Stromal cell of bone marrow (primary cell): ENCODE measurements around the gene DHRS2.
A peak's percentile ranks its signal among the peaks of the same experiment; 100 is the strongest.
"Not testable (repeated sequence)": the region's sequence is repeated elsewhere in the genome, so short reads cannot be mapped to it uniquely, and the experiment has no call there.

Experiments
- DNase-seq: peaks from one replicate; pipeline ENCODE4 v3.0.0-alpha.2; 2012; ENCODE audit warnings: low read depth

Gene DHRS2, protein sequence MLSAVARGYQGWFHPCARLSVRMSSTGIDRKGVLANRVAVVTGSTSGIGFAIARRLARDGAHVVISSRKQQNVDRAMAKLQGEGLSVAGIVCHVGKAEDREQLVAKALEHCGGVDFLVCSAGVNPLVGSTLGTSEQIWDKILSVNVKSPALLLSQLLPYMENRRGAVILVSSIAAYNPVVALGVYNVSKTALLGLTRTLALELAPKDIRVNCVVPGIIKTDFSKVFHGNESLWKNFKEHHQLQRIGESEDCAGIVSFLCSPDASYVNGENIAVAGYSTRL

DNA sequence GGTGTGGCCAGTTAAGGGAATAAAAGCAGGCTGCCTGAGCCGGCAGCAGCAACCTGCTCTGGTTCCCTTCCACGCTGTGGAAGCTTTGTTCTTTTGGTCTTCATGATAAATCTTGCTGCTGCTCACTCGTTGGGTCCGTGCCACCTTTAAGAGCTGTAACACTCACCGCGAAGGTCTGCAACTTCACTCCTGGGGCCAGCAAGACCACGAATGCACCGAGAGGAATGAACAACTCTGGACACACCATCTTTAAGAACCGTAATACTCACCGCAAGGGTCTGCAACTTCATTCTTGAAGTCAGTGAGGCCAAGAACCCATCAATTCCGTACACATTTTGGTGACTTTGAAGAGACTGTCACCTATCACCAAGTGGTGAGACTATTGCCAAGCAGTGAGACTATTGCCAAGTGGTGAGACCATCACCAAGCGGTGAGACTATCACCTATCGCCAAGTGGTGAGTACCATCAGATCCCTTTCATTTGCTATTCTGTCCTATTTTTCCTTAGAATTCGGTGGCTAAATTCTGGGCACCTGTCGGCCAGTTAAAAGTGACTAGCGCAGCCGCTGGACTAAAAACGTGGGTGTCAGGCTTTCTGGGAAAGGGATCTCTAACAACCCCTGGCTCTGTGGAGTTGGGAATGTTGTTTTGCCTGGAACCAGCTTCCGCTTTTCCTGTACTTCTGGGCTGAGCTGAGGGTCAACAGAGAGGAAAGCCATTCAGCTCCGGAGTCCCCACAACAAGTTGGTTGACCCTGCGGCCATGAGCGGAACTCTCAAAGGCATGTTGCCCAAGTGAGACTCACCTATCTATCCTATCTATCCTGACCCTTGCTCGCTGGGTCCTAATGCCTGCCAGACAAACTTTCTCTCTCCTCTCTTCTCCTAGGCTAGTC, at the start of gene DHRS2:
Gene DHRS2 (plus strand): TSS at position 48 of the 895 bp plus-strand sequence. CDS start 2,501 bp downstream, outside the sequence.
- no peak for DNase-seq

- DNase-seq: peak; percentile 54
These were observed 47.1 kb upstream of the DHRS2 start for GRCh38 chr14:23588884-23589598.

DNA sequence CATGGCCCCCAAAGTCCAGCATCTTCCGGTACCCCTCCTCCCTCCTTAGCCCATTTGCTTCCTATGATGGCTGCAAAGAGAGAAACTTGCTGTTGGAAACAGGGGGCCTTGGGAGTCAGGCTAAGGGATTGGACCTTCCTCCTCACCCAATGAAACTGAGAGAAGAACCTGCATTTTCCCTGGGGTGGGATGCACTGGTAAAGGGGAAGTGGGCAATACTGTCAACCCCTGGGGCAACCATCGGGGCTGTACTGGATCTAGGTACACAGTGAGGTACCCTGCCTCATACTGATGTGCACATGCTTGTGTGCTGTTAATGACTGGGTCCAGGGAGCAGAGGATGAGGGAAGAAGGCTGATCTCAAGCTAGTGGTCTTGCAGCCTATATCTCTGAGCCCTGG, 46.6 kb upstream of the DHRS2 start:
- no peak for DNase-seq

DNA sequence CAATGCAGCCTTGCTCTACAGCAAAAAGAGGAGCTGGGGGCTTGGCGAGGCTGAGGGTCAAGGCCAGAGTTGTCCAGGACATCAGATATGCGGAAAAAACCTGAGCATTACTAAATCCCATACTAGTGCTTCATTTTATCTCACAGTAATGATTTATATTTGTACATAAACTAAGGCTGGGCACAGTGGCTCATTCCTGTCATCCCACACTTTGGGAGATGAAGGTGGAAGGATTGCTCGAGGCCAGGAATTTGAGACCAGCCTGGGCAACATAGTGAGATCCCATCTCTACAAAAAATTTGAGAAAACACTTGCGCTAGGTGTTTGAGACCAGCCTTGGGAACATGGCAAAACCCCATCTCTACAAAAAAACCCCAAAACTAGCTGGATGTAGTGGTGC, 46.0 kb upstream of the DHRS2 start:
- DNase-seq: no peak

- not testable (repeated sequence) for DNase-seq
These were observed 42.0 kb upstream of the DHRS2 start for GRCh38 chr14:23594191-23594590.

DNA sequence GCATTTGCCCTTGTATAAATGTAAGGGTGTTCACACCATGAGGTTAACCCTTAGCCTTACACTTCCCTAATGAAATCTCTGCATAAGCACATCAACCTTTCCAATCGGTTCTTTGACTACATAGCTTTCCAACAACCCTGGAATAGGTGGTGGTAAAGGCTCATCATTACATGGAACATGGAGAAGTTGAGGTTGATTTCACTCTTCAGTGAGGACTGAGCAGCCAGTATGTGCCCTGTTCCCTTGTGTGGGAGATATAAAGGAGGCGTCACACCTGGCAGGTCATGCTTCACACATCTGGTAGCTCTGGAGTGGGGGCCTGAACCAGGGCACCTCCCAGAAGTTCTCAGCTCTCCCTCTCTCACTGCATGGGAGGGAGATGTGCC, 35.8 kb upstream of the DHRS2 start:
- DNase-seq: no peak

GRCh38 chr14:23600806-23601205, 35.4 kb upstream of the DHRS2 start:
- no peak for DNase-seq

GRCh38 chr14:23601424-23601823, 34.7 kb upstream of the DHRS2 start:
- no peak for DNase-seq

DNA sequence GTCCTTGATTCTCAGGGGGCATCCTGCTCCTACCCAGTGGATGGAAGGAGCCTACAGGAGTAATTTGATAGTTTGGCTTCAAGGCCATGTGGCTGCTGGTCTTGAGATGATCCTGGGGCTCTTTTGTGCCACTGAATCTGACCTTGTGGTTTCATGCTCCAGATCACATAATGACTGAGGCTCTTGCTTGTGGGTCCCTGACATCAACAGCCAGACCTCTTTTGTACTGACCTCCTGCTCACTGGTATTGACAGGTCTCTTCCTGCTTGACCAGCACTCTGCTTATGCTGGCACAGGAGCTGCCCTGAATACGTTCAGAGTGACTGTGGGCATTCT, 34.4 kb upstream of the DHRS2 start:
- no peak for DNase-seq

DNA sequence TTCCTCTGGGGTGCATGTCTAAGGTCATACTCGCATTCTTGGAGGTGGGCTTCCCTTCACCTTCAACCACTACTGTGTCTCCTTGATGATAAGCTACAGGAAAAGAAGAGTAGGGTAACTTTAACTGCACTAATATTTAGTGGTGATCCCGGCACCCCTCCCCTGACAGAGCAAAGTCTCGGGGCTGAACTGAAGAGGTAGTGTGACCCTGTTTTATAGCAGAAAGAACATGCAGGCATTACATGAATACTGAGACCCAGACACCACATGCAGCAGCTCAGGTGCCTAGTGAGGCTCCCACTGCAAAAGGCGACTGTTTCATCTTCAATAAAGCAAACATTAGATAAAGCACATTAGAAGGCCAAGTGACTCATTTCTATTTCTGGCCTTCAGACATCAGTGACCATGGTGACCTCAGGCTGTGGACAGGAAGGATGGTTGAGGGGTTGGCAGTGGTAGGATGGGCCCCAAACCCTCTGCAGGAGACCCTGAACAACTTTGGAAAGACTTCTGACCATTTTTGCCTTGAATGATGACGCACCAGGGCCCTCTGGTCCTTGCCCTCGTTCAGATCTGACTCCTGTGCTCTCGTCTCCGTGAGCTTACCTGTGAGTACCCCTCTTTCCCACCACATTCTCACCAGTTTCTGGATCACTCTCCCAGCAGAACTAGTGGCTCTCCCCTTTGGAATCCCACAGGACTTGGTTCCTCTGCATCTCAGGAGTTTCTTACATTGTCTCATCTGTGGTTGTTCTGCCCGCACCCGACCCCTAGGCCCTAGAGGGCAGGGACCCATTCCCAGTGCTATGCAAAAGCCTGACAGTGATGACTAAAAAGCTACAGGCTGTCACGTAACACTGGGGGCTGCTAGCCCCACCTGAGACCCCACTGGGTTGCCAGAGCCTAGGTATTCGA, 33.7 kb upstream of the DHRS2 start:
- DNase-seq: no peak

DNA sequence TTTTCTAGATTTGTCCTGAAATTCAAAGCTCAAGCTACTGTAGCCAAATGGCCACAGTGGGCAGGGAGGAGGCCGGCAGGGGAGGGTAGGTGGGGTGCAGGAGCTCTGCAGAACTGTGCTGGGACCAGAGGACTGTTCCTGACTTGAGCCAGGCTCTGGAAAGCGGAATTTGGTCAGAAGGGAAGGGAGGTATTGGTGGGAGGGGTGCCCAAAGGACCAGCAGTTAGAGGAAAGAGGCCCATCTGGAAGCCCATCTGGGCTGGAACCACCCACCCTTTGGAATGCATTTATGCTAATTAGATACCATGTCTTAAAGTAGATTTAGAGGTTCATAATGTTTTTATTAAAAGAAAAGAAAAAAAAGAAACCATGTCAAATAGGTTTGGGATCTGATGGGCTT, 33.1 kb upstream of the DHRS2 start:
- no peak for DNase-seq

GRCh38 chr14:23604148-23604547, 32.0 kb upstream of the DHRS2 start:
- no peak for DNase-seq

DNA sequence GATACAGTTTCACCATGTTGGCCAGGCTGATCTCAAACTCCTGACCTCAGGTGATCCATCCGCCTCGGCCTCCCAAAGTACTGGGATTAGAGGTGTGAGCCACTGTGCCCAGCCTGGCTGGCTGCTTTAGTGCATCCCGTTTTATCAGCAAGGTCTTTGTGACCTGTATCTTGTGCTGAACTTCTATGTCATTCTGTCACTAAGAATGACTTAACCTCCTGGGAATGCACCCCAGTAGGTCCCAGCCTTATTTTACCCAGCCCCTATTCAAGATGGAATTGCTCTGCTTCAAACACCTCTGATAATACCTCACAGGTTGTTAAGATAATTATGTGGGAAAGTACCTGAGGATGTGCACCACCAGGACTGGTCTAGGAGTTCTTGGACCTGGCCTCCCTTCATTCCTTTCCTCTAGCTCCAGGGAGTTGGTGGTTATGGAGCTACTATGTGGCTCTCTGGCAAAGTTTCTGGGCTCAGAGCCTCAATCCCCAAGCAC, 31.4 kb upstream of the DHRS2 start:
- DNase-seq: no peak

- DNase-seq: peak; percentile 31
These were observed 30.1 kb upstream of the DHRS2 start for GRCh38 chr14:23605931-23606585.

GRCh38 chr14:23608454-23608853, 27.7 kb upstream of the DHRS2 start:
- no peak for DNase-seq

DNA sequence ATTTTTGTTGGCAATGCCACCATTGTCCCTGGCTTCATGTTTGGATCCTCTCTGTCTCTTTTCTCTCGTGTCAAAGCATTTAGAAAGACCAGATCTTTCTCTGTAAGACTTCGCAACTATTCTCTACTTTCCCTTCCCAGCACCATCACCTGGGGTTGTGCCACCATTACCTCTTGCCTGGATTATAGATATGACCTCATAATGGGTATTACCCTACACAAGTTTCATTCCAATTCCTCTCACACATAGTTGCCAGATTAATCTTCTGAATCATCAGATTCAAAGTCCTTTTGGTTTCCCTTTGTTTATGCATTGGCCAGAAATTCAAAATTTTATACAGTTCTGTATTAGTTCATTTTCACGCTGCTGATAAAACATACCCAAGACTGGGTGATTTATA, 27.2 kb upstream of the DHRS2 start:
- DNase-seq: no peak

DNA sequence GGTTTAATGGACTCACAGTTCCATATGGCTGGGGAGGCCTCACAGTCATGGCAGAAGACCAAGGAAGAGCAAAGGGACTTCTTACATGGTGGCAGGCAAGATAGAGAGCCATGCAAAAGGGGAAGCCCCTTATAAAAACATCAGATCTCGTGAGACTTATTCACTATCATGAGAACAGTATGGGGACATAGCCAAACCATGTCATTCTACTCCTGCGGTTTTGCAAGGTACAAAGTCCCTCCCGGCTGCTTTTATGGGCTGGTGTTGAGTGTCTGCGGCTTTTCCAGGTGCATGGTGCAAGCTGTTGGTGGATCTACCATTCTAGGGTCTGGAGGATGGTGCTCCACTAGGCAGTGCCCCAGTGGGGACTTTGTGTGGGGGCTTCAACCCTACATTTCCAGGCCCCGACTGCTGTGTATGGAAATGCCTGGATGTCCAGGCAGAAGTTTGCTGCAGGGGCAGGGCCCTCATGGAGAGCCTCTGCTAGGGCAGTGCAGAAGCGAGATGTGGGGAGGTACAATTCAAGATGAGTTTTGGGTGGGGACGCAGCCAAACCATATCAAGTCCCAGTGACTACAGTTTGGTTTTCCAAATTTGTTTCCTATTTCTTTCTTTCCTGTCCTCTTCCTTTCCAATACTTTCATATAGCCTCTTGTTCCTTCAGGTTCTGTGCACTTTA, 26.6 kb upstream of the DHRS2 start:
- not testable (repeated sequence) for DNase-seq

DNA sequence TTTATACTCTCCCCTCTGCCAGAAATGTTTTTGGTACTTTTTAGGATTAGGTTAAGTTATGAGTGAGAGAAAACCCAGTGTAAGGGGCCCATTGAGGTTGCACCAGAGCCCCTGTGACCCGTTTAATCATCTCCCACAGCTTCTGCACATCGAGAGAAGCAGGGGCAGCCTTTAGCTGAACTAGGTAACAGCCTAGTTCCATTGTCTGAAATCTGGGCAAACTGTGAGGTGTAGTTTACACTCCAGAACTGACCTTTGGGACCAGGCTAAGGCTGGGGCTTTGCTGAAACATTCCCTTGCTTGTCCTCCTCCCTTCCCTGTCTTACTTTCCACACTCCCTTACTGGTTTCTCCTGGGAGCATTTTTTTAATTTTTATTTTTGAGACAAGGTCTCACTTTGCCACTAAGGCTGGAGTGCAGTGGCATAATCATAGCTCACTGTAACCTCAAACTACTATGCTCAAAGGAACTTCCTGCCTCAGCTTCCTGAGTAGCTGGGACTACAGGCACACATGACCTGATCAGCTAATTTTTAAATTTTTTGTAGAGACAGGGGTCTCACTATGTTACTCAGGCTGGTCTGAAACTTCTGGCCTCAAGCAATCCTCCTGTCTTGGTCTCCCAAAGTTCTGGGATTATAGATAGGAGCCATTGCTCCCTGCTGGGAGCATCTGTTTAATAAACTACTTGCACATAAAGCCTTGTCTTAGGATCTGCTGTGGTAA, 25.9 kb upstream of the DHRS2 start:
- DNase-seq: no peak

DNA sequence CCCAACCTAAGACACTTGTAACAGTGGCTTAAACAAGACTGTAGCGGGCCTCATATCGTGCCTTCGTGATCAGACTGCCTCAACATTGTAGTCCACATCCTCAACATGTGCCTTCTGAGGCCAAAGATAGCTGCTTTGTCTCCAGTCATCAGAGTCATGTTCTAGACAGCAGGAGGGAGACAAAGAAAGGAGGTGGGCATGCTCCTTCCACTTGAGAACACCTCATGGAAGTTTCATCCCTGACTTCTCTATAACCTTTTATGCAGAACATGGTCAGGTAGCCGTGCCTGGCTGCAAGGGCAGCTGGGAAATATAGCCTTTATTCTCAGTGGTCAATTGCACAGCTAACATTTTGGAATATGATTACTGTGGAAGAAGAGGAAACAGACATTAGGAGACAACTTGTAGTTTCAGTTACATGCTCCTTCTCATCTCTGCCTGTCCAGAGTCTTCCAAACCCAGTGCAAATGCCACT, 25.3 kb upstream of the DHRS2 start:
- DNase-seq: no peak

- no peak for DNase-seq
These were observed 23.8 kb upstream of the DHRS2 start for GRCh38 chr14:23612354-23612732.
